GM21367 (cell line): ENCODE data around the gene IFT57.
"Not testable (repeated sequence)": the region's sequence is repeated elsewhere in the genome, so short reads cannot be mapped to it uniquely, and the experiment has no call there.

Source experiments
- ATAC-seq: cut with Tn5 transposase; IDR thresholded peaks from one replicate; pipeline ENCODE4 v1.9.1; 2021; ENCODE audit not compliant: unreplicated experiment

The IFT57 gene, protein sequence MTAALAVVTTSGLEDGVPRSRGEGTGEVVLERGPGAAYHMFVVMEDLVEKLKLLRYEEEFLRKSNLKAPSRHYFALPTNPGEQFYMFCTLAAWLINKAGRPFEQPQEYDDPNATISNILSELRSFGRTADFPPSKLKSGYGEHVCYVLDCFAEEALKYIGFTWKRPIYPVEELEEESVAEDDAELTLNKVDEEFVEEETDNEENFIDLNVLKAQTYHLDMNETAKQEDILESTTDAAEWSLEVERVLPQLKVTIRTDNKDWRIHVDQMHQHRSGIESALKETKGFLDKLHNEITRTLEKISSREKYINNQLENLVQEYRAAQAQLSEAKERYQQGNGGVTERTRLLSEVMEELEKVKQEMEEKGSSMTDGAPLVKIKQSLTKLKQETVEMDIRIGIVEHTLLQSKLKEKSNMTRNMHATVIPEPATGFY

GRCh38 chr3:108221911-108222852 is at the start of gene IFT57:
TSS of gene IFT57 (minus strand) at chr3:108222424. CDS start at chr3:108222322, 102 bp downstream.
- peak; percentile 90 for ATAC-seq

- ATAC-seq: no peak
These were observed 49.4 kb upstream of the IFT57 start for GRCh38 chr3:108271626-108272025.

DNA sequence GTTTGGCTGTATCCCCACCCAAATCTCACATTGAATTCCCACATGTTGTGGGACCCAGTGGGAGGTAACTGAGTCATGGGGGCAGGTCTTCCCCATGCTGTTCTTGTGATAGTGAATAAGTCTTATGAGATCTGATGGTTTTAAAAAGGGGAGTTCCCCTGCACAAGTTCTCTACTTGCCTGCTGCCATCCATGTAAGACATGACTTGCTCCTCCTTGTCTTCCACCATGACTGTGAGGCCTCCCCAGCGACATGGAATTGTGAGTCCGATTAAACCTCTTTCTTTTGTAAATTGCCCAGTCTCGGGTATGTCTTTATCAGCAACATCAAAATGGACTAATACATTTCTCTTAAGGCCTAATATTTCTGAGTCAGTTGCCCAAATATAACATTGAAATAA is 46.0 kb upstream of the IFT57 start:
- ATAC-seq: not testable (repeated sequence)

- not testable (repeated sequence) for ATAC-seq
These were observed 42.5 kb upstream of the IFT57 start for GRCh38 chr3:108264534-108265298.

DNA sequence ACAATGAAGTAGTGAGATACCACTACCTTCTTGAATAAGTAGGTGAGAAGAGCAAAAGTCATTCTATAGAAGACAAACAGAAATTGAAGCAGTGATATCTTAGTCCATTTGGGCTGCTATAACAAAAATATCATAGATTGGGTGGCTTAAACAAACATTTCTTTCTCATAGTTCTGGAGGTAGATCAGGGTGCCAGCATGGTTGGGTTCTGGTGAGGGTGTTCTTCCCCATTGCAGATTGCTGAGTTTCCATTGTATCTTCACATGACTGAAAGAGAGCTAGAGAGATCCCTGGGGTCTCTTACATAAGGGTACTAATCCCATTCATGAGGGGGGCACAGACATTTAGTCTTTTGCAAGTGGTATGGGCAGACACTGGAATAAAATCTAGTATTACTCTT is 32.9 kb upstream of the IFT57 start:
- no peak for ATAC-seq

DNA sequence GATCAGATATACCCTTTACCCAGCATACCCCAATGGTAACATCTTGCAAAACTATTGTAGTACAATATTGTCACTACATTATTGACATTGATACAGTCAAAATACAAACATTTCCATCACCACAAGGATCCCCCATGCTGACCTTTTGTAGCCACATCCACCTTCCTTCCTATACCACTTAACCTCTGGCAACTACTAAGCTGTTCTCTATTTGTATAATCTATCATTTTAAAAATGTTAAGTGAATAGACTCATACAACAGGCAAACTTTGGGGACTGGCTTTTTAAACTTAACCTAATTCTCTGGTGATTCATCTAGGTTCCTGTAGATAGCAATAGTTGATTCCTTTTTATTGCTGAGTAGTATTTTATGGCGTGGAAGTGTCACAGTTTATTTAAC is 29.6 kb upstream of the IFT57 start:
- ATAC-seq: no peak

DNA sequence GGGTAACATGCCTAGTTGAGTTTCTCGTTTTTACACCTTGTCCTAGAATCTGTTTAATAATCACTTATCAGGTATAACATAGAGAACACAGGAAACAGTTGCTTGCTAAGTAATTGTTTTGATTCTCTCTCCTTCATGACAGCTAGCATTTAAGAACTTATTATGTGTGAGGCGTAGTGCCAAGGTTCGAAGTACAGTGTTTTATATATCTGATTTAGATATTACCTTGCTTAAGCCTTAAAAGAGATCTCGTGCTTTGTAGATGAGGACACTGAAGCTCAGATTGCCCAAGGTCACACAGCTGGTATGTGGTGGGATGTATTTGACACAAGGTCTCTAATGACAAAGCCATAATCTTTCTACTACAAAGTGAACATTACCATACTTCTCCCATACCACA is 29.0 kb upstream of the IFT57 start:
- no peak for ATAC-seq

DNA sequence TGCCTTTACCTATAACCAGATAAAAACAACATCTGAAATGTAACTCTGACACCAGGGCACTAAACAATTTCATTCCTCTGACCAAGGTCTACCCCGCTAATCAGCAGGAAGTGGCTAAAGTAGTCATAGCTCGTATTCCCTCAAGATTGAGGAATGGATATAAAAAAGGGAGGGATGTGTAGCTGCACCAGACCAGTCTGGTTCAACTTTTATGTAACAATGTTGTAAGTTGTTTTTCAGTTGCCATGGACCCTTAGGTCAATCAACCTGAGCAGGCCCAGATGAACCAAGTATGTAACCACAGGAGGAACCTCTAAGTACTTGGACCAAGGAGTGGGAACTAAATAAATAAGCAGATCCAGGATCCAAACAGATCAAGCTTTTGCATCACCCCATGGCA is 28.4 kb upstream of the IFT57 start:
- ATAC-seq: no peak

GRCh38 chr3:108243243-108243642 is 21.0 kb upstream of the IFT57 start:
- ATAC-seq: no peak

DNA sequence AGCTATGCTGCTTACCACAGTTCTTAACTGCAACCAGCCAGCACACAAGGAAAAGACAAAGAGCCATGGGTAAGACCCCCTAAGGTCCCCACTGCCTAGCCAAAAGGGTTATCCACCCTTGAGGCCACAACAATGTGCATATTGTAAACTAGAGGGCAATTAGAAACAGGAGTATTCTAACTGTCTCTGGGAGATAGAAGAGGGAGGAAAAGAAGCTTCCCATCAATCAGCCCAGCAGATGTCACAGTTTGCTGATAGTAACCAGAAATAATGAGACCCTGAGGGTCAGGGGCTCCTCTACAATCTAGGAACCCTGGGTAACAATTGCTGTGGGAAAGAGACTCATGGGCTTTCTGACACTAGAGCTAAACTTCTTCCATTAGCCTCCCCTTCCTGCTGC is 20.6 kb upstream of the IFT57 start:
- no peak for ATAC-seq

- ATAC-seq: no peak
These were observed 19.5 kb upstream of the IFT57 start for GRCh38 chr3:108241721-108242120.

- no peak for ATAC-seq
These were observed 18.9 kb upstream of the IFT57 start for GRCh38 chr3:108241146-108241545.

DNA sequence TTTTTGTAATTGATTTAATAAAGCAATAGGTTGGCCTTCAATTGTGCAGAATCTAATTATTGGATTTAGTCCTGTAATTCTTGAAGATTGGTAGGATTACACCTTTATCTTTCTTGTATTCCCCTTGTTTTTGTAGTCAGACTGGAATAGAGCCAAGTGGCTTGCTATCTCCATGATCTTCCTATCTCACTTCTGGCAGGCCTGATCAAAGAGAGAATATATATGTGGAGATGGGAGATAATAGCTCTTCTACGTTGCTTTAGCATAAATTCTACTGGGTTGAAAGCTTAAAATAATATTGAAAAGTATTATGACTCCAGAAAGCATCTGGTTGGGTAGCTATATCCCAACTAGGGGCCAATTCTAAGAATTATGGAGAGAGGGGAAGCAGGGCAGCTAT is 16.9 kb upstream of the IFT57 start:
- no peak for ATAC-seq

- ATAC-seq: no peak
These were observed 13.1 kb upstream of the IFT57 start for GRCh38 chr3:108235290-108235689.

GRCh38 chr3:108234387-108234957 is 12.2 kb upstream of the IFT57 start:
- ATAC-seq: no peak

- no peak for ATAC-seq
These were observed 6.1 kb upstream of the IFT57 start for GRCh38 chr3:108228286-108228685.

GRCh38 chr3:108227131-108227530 is 4.9 kb upstream of the IFT57 start:
- no peak for ATAC-seq

DNA sequence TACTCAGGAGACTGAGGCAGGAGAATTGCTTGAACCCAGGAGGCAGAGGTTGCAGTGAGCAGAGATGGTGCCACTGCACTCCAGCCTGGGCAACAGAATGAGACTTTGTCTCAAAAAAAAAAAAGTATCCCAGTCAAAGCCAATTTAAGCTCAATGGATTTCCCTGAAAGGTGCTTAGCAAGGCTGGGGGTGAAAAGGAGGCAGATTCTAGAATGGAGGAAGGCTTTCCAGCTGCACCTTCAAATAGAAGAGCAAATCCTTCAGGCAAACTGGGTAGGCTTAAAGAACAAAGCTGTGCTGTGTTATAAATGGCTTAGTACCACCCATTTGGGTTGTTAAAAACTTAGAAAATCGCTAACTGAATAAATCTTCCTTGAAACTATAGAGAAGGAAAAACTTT is 3.0 kb upstream of the IFT57 start:
- ATAC-seq: no peak

- ATAC-seq: no peak
These were observed 1.7 kb upstream of the IFT57 start for GRCh38 chr3:108223928-108224327.

DNA sequence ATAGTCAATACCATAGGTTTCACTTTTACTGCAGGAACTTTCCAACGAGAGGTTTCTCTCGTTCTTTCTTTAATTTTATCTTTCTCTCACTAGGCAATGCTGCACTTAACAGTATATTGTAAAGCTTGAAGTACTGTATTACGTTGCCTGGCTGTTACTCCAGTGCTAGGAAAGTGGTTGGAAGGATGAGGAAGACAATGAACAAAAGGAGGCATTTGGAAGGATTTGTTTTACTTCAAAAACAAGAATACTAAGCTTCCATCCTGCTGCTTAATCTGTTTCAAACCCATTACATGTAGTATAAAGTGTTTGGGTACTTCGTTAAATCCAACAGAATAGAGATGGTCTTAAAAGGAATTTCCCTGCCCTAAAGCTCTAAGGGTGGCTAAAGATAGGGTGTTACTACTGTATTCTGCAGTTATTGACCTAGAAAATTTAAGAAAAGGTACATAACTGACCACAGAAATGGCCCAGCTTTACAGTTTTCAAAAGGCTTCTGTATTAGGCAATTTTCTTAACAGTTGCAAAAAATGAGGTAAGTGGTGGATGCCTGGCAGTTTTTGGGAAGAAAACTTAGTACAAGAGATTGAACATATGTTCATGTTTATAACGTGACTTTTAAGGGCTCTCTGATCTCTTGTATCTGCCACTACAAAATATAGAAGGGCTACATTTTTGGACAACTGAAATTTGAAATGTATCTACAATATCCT is 785 bp upstream of the IFT57 start:
- ATAC-seq: no peak
